Fibroblast of mammary gland (primary cell): ENCODE data around the gene MAN1C1.
A peak's percentile ranks its signal among the peaks of the same experiment; 100 is the strongest.

Experiments
- DNase-seq: peaks from one replicate; pipeline ENCODE4 v3.0.0-alpha.2; 2010; ENCODE audit warnings: low read depth
- H3K4me3 ChIP-seq: 2 replicates; pipeline ENCODE4 v1.5.1; 2011; ENCODE audit warnings: low read depth, mild to moderate bottlenecking, low read length, moderate library complexity; ENCODE audit not compliant: control insufficient read depth
- CTCF ChIP-seq: conservative IDR thresholded peaks from 2 replicates; pipeline ENCODE4 v1.5.1; 2011; ENCODE audit warnings: low read depth, low read length, inconsistent platforms; ENCODE audit not compliant: control insufficient read depth, insufficient read depth

MAN1C1 gene

DNA sequence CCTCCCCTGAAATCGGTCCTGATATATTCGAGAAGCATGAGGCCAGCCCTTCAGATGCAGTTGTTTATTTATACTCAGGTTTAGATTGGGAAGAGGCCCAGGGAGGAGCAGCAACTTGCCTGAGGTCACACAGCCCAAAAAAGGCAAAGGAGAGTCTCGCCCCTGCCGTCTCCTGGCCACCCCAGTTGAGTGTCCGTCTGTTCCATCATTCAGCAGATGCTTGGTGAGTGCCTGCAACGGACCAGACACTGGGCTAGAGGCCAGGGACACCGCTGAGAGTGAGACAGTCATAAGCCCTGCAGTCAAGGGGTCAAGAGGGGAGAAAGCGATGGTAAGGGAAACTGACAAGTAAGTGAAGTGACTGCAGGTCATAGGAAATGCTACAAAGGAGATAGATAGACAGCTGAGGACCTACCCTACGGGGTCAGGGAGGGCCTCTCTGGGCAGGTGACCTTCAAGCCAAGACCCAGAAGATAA is 168.0 kb downstream of the MAN1C1 start:
- H3K4me3 ChIP-seq: no peak overlapping the region
- no peak for TF ChIP-seq CTCF
- DNase-seq: peak; percentile 18

DNA sequence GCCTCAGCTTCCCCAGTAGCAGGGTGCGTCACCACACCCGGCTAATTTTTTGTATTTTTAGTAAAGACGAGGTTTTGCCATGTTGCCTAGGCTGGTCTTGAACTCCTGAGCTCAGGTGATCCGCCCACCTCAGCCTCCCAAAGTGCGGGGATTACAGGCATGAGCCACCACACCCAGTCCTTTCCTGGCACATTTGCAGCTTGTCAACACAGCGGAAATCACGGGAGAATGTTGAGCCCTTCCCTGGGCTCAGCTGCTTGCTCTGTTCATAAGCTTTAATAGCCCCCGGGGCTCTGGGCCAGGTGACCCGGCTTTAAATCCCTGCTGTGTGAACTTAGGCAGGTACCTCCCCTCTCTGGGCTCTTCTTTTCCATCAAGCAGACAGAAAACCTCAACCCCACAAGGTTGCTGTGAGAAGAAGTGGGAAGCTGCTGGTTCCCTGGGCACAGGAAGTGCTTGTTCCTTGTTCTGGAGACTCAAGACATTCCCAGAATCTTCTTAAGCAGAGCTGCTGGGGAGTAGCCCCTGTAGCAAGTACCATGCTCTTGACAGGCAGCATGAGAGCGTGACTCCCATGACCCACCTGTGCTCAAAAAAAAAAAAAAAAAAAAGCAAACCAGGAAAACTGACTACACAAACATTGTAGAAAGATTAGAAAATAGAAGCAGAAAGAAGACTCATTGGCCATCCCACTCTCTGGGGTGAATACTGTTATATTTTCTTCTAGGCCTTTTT is 168.9 kb downstream of the MAN1C1 start:
- no peak for TF ChIP-seq CTCF
- no peak overlapping the region for H3K4me3 ChIP-seq
- no peak for DNase-seq

DNA sequence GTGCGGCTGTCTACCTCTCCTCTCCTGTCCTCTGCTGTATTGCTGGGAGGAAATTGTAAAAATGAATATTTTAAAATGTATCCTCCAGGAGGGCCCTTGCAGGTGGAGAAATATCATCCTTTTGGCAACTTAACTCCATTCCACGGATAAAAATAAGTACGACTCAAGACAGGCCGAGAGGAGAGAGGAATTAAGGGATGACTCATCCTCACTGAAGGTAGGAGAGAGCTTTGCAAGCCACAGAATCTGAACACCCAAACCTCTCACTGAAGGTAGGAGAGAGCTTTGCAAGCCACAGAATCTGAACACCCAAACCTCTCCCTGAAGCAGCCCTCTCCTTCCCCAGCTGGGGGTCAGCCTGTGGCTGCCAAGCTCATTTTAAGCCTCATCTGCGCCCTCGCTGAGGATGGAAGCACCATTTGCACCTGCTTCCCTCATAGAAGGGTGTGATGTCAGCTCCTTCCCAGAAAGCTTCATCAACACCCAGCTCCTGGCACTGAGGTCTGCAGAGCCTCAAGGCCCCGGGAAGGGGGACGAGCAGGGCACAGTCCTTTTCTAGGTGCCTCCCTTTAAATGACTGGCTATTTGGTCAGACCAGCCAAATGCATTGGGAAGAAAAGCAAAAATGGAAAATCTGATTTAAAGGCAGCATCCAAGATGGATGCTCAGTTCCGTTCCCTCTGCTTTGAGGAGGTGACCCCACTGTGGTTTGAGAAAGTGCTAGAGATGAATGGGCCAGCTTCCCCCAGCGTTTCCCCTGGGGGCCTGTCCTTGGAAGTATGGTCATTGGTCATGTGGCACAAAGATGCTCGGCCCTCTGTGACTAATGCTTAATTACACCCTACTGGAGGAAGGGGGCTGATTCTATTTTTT is 170.5 kb downstream of the MAN1C1 start:
- no peak for TF ChIP-seq CTCF
- DNase-seq: peak; percentile 48
- no peak overlapping the region for H3K4me3 ChIP-seq

- H3K4me3 ChIP-seq: no peak overlapping the region
- TF ChIP-seq CTCF: no peak
- DNase-seq: no peak
Observed at GRCh38 chr1:25787760-25788166, 171.2 kb downstream of the MAN1C1 start.

- TF ChIP-seq CTCF: no peak
- DNase-seq: no peak
- H3K4me3 ChIP-seq: no peak overlapping the region
Observed at GRCh38 chr1:25790472-25790871, 173.9 kb downstream of the MAN1C1 start.

DNA sequence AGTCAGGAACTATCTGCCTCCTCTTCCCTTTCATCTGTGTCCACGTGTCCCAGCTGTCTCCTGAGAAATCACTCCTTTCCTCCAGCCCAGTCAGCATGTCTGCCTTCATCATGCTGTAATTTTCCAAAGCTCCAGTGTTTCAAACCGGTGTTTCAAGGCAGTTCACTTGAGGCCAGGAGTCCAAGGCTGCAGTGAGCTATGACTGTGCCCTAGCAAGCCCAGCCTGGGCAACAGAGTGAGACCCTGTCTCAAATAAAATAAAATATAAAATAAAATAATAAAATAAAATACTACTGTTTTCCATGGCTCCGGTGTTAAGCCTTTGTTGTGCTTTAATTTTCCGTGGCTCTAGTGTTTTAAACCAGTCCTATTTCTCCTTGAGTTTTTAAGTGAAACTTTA is 175.5 kb downstream of the MAN1C1 start:
- no peak for TF ChIP-seq CTCF
- DNase-seq: no peak
- no peak overlapping the region for H3K4me3 ChIP-seq
